Measurements from ENCODE around the gene ZNF625.
A peak's percentile ranks its signal among the peaks of the same experiment; 100 is the strongest.

The ZNF625 gene

DNA sequence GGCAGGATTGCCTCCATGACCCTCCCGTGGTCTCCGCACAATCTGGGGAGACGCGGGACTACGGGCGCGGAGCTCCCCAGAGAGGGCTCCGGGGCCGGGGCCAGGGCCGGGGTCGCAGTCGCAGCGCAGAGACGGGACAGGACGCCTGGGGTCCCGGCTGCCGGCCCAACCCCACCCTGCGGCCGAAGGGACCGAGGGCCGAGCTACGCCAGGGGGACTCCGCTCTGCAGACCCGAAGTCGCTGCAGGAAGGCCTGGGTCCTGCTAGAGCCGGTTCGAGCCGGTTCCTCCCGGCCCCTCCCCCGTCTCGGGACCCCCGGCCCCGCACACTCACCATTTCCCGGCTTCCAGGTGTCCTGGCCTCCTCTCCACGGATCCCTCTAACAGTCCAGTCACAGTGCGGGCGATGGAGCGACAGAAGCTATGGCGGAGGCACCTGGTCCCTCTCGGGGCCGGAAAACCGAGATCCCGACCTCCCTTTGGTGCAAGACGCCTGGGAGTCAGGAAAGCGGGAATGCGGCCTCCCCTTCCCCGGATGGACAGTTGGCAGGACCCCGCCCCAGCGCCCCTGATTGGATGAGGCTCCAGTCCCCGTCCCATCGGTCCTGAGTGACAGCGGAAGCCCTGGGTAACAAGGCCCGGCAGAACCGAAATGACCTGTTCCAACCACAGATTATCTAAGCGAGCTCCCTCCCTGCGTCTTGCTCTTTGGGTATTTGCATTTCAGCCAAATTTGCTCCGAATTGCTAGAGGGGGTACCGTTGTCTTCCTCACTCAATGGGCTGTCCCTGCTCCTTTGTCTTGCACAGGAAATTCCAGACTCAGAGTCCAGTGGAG, at the start of gene ZNF625:
ZNF625 (minus strand) TSS at position 512 of the 836 bp plus-strand sequence; CDS start at position 336, 176 bp downstream.
- DNase-seq (ENCODE audit: low read depth), result no peak

DNA sequence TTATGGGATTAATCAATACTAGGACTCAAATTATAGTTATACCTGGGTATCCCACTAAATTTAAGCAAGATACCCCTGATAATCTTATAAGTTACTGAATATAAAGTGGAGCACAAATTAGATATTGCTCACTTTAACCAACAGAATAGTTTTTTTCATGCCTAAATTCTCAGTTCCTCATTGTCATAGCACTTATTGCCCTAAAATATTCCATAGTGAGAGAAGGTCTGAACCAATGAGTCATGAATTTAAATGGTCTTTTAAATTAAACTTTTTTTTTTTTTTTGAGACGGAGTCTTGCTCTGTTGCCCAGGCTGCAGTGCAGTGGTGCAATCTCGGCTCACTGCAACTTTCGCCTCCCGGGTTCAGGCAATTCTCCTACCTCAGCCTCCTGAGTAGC, 48.8 kb upstream of the ZNF625 start:
- no peak for DNase-seq (ENCODE audit: low read depth)

DNA sequence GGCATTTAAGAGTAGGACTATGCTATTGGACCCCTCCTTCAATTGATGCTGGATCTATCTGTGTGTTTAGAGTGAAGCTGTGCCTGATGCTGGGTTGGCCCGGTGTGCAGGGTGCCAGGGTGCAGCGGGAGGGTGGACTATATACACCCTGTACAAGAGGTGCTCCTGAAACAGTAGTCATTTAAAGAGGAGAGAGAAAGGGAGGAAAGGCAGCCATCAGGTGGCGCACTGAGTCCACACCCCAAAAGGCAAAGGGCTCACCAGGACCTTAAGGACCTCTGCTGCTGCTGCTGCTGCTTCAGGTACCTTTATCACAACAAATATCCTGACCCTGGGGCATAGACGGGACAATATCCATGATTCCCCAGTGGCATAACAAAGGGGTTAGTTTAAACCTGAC, 45.7 kb upstream of the ZNF625 start:
- DNase-seq (ENCODE audit: low read depth), result no peak

DNA sequence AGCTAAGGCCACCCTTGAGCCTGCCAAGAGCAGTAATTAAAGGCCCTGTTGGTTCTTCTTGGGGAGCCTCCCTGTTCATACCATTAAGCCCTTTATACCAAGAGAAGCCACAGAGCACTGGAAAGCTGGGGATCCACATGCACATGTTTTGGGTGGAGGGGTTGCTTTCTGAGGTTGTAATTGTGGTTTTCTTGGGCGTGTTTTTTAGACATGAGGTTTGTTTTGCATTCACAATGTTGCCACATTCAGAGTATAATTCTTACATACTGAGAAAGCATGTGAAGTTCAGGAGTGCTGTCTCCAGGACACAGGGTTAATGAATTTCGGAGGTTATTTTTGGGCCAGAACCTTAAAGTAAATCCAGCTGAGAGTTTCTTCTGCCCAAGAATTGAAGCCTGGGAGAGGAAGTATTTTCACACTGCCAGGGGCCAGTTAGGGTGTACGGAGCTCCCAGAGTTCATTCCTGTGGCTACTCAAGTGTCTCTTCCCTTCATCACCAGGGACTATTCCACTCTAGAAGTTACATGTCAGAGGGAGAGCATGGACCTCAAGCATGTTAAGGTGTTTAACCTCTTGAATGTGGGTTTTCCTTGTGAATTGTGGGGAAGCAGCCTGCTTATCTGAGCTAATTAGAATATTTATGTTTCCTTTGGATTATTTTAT, 43.4 kb upstream of the ZNF625 start:
- no peak for DNase-seq (ENCODE audit: low read depth)

DNA sequence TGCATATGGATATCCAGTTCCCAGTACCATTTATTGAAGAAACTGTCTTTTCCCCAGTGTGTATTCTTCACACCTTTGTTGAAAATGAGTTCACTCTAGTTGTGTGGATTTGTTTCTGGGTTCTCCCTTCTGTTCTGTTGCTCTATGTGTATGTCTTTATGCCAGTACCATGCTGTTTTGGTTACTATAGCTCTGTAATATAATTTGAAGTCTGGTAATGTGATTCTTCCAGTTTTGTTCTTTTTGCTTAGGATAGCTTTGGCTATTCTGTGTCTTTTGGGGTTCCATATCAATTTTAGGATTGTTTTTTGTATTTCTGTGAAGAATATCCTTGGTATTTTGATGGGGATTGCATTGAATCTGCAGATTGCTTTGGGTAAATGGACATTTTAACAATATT, 41.6 kb upstream of the ZNF625 start:
- DNase-seq (ENCODE audit: low read depth), result no peak

DNA sequence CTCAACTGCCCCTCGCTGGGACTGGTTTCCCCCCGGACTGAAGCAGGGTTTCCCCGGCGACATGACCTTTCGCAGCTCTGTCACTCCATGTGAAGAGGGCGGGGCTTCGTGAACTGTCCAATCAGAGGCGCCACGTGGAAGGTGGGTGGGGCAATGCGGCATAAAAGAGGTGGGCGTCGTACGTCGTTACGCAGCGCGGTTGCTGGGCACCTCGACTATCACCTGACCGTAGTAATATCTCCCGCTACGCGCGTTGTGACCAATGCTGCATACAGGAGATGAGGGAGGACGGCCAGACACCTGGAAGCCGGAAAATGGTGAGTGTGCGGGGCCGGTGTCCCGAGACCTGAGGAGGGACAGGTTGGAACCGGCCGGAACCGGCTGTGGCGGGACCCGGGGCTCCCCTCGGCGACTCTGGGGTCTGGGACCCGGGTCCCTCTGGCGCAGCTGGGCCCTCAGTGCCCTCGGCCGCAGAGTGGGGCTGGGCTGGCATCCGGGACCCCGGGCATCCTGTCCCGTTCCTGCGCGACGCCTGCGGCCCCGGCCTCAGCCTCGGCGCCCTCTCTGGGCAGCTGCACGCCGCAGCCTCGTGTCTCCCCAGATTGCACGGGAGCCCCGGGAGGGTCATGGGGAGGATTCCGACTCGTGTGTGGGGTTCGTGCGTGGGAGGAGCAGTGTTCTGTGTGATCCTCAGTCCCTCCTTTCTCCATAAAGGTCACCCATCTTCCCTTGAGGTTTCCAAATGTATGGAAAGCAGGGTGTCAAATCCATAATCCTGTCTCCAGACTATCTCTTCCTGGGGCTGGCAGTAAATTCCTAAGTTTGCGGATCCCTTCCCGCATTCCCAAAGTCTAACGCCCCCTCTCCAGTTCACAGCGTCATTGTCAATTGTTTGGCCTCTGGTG, 38.5 kb upstream of the ZNF625 start:
- DNase-seq (ENCODE audit: low read depth), result peak; percentile 61

DNA sequence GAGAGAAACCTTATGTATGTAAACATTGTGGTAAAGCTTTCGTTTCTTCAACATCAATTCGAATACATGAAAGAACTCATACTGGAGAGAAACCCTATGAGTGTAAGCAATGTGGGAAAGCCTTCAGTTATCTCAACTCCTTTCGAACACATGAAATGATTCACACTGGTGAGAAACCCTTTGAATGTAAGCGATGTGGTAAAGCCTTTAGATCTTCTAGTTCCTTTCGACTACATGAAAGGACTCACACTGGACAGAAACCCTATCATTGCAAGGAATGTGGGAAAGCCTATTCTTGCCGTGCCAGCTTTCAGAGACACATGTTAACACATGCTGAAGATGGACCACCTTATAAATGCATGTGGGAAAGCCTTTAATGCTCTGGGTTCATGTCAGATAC, 31.1 kb upstream of the ZNF625 start:
- DNase-seq (ENCODE audit: low read depth), result no peak

DNA sequence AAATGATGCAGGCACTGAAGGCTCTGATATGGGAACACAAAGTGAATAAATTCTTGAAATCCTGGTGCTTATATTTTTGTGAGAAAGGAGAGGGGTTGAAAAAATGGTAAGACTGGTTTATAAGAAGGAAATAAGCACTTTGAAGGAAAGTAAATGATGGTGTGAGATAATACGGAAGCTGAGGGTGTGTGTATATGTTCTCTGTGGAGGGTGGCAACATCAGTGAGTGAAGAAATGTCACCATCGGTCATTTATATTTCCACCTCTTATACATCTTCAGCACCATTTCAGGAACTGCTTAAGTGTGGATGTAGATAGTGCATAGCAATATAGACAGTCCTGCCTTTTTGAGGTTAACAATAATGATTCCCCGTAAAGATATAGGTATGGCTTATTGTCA, 23.8 kb upstream of the ZNF625 start:
- no peak for DNase-seq (ENCODE audit: low read depth)

DNA sequence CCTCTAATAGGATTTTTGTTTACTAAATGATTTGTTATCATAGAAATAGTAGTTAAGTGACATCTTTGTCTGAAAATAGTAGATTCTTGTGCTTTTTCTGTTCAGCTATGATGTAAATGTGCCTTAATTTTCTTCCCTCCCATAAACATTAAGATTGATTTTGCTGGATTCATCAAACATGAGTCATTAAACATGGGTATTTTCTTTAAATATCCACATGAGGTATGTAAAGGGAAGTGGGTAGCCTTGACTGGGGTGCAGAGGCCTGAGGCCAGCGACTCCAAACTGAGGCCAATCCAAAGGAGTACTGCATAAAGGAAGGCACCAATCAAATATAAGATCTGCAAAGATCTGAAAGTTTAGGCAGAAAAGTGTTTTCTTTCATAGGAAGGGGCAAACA, 10.1 kb upstream of the ZNF625 start:
- no peak for DNase-seq (ENCODE audit: low read depth)

DNA sequence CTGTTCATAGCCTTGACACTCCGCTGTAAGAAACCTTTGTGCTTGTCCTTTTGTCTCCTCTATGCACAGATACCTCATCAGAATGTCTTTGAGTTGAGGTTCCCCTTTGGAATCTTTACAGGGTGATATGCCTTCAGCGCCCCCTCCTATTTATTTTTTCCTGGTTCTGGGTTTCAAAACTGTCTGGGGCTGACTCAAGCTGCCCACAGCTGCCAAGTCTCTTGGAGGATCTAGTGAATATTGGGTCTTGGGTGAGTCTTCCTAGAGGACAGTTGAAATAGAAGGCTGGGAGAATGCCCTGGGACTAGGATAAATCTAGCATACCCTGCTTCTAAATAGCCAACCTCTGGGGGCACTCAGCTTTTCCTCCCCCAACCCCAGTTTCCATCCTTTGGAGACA, 7.3 kb upstream of the ZNF625 start:
- DNase-seq (ENCODE audit: low read depth), result no peak

DNA sequence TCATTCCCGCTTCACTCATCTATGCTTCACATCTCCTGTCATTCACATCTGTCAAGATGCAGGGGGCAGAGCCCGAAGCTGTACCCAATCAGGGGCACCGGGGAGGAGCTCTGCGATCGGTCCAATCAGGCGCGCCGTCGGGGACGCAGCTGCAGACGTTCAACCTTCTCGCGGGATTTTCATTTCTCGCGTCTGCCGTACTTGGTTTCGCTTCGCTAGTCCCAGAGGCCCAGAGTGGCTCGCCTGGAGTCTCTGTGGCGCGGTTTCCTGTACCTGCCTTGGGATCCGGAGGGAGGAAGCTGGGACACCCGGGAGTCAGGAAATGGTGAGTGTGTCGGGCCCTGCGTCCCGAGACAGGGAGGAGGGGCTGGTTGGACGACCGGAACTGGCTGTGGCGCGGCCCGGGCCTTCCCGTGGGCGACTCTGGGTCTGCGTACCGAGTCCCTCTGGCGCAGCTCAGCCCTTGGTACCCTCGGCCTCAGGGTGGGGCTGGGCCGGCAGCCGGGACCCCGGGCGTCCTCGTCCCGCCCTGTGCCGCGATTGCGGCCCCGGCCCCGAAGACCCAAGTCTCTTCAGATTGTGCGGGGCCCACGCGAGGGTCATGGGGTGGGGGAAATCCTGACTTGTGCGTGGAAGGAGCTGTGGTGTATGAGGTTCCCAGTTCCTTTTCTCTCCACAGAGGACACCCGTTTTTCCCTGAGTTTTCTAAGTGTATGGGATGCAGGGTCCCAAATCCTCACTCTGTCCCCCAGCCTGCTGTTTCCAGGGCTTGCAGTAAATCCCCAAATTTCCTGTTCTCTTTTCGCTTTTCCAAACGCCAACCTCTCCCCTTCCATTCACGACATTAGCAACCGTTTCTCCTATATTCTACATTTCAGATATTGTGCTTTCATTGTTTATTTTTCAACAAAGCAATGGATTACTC, 6.6 kb upstream of the ZNF625 start, which contains the start of gene ZNF136:
ZNF136 (plus strand) TSS at position 215 of the 925 bp plus-strand sequence; CDS start at position 323, 108 bp downstream.
- peak; percentile 86 for DNase-seq (ENCODE audit: low read depth)

DNA sequence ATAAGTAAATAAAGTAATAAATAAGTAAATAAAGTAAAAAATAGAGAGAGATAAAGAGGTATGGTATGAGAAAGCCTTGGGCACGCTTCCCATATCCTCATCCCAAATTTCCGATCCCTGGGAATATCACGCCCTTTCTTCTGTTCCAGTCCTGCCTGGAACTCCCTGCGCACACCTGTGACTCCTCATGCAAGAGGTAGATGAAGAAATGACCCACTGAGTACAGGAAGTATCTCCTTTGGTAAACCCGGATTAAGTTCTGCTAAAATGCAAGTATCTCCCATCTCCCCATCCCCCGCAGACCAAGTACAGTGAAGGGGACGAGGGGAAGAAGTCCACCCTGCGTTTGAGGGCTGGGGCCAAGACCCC, 6.0 kb upstream of the ZNF625 start:
- no peak for DNase-seq (ENCODE audit: low read depth)

DNA sequence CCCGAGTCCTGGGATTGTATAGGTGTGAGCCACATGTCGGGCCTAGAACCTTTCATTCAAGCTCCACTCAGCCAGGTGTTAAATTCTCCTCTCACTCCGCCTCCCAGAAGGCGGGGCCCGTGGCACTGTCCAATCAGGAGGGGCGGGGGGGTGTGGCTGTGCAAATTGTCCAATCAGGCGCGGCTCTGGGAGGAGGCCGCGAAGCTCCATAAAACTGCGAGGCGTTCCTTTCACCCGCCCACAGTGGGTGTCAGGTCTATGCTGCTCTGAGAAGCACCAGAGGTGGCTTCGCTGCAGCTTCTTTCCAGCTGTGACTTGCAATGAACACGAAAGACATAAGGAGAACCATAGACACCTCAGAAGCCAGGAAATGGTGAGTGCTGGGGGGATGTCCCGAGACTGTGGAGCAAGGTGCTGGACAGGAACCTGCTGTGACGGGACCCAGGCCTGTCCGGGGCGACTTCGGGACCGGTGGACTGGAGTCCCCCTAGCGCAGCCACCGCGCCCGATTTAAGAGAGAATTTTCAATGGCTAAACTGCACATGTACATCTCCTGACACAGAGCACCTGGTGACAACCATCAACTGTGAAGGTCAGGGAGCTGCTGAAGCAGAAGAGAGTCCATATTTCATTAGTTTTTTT, 3.4 kb upstream of the ZNF625 start:
- no peak for DNase-seq (ENCODE audit: low read depth)

DNA sequence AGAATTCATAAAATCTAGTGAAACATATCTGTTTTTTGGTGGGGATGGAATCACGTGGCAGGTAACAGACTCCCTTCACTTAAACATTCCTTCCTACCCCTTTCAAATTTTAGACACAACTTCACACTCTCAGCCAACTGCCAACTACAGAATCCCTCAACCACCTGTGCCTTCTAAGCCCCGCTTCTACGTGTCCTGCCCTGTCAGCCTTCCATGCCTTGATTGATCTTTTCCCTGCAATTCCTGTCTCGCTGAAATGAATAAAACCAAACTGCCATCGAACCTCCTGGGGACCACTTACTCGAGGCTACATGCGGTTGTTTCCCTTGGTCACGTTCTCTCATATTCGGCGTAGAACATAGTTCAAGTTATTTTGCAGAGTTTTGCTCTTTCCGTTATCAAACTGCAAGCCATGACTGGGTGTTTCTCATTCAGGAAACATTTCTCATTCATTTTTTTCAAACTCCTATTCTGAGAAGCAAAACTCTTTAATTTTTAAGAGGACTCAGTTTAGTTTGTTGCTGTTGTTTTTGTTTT, 1.1 kb downstream of the ZNF625 start:
- DNase-seq (ENCODE audit: low read depth), result no peak

DNA sequence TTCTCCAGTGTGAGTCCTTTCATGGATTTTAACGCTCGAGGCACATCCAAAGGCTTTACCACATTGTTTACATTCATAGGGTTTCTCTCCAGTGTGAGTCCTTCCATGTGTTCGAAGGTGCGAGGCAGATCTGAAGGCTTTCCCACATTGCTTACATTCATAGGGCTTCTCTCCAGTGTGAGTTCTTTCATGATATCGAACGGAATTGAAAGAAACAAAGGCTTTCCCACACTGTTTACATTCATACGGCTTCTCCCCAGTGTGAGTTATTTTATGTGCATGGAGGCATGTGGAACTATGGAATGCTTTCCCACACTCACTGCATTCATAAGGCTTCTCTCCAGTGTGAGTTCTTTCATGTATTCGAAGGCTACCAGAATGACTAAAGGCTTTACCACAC, 11.2 kb downstream of the ZNF625 start:
- no peak for DNase-seq (ENCODE audit: low read depth)

DNA sequence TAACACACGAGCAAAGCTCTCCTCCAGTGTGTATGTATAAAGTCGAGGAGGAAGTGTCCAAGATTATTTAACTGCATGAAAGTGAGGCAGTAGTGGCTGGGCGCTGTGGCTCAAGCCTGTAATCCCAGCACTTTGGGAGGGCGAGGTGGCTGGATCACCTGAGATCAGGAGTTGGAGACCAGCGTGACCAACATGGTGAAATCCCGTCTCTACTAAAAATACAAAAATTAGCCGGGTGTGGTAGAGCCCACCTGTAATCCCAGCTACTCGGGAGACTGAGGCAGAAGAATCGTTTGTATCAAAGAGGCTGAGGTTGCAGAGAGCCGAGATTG, 15.2 kb downstream of the ZNF625 start:
- no peak for DNase-seq (ENCODE audit: low read depth)

DNA sequence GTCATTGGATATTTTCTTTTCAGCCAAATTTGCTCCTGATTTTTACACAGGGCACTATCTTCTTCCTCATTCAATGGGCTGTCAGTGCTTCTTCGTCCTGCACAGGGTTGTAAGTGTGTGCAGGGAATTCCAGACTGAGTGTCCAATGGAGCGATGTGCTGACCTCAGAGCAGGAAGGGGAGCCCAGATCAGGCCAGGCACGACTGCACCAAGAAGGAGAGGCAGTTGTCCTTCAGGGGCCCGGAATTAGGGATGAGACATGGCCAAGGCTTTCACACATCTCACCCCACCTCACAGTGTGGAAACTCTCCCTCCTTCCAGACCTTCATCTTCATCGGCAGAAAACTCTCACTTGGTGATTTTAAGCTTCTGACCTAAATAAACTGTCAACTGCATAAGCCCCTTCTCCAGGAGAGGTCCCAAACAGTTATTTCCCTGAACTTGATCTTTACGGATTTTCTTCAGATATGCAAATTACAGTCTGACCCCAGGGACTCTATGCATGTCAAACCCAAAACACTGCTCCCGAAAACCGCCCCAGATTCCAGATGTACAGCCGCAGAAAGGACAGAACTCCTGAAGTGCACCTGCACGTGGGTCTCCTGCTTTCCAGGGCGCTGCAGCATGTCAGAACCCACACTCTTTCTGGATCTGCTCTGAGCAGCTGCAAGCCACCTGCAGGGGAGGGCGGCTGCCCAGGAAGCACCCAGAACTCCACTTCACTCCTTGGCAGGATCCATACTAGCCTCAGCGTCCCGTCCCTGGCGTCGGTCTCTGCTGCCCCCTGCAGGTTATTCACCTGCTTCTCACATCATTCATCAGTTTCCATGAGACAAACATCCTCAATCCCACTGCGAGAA, 15.8 kb downstream of the ZNF625 start:
- DNase-seq (ENCODE audit: low read depth), result peak; percentile 72

DNA sequence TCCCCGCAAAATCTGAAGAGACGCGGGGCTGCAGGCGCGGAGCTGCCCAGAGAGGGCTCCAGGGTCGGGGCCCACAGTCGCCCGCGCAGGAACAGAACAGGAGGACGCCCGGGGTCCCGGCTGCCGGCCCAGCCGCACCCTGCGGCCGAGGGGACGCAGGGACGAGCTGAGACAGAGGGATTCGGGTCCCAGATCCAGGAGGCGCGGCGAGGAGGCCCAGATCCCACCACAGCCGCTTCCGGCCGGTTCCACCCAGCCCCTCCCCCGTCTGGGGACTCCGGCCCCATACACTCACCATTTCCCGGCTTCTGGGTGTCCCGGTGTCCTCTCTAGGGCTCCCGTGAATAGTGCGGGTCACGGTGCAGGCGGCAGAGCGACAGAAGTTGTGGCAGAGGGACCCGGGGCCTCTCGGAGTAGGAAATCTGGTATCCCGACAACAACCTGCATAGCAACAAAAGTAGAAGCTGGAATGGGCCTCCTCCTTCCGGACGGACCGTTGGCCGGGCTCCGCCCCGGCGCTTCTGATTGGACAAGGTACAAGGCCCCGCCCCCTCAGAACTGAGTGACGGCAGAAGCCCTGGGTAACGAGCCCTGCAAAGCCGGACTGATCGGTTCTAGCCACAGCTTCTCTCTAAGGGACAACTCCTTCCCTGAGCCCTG, 16.5 kb downstream of the ZNF625 start, which contains the start of gene ZNF20:
ZNF20 (minus strand) TSS at position 466 of the 660 bp plus-strand sequence; CDS start at position 298, 168 bp downstream.
- peak; percentile 89 for DNase-seq (ENCODE audit: low read depth)

DNA sequence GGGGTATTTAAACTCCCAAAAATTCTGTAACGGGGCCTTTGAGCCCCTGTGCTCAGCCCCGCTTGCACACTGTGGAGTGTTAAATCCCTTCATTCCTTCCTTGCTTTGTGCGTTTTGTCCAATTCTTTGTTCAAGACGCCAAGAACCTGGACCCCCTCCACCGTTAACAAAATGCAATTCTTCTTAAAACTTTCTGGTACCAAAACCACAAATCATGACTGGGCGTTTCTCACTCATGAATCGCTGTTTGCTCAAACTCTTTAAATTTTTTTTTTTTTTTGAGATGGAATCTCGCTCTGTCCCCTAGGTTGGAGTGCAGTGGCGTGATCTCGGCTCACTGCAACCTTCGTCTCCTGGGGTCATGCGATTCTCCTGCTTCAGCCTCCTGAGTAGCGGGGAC, 17.3 kb downstream of the ZNF625 start:
- no peak for DNase-seq (ENCODE audit: low read depth)
